Renal cortical epithelial cell (primary cell): ENCODE measurements around the gene HERPUD2. TPM values are rescaled to one million over a fixed set of nuclear protein-coding genes. Genes with fewer than 3 reads are reported as not detected.
"Not testable (repeated sequence)": the region's sequence is repeated elsewhere in the genome, so short reads cannot be mapped to it uniquely, and the experiment has no call there.

Source experiments
- DNase-seq: peaks from one replicate; pipeline ENCODE4 v3.0.0-alpha.2; 2011; ENCODE audit warnings: low read depth
- total RNA-seq: library from RNA; depleted of rRNA; stranded (reverse); fragments of >200 nt; gene quantifications from 2 replicates; pipeline ENCODE4 v1.2.3, GENCODE V29; 2014

HERPUD2 gene
- total RNA-seq, 1 donor from 2014 or later, result 40.0 TPM

DNA sequence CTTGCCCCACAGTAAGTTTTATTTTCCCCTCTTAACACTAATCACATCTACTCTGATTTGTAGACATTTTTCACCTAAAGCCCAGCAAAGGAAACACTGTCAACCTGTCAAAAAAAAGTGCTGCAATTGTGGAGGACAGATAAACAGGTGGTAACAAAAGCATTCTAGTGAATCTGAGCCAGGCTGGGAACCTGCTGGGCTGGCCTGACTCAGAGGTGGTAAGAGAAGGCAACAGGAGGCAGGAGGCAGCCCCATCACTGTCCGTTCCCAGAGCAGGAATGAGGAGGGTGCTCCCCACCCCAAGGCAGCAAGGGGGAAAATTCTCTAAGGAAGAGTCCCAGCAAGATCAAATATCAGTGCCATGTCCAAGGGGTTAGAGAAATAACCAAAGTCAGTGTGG lies 19.5 kb upstream of the HERPUD2 start:
- DNase-seq, result no peak

DNA sequence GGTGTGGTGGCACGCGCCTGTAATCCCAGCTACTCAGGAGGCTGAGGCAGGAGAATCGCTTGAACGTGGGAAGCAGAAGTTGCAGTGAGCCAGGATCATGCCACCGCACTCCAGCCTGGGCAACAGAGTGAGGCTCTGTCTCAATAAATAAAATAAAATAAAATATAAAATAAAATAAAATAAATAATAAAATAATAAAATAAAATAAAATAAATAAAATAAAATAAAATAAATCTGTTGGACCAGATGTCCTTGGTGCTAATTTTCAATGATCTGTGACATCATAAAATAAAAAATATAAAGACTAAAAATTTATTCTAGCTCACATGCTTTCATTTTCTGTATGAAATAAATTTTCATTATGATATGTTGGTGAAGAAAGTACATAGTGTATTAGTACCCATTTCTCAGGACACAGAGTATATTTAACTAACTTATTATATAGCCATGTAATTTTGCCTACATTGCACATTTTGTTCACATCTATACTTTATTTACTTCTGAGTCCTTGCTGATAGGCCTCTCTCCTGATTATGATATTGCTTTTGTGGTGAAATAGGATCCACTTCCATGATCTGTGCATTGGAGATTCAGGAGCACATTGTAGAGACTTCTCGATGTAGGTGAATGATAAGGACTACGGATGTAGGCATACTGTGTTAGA lies 17.8 kb upstream of the HERPUD2 start:
- DNase-seq, result no peak

- no peak for DNase-seq
These were observed 12.5 kb upstream of the HERPUD2 start for GRCh38 chr7:35707422-35707821.

DNA sequence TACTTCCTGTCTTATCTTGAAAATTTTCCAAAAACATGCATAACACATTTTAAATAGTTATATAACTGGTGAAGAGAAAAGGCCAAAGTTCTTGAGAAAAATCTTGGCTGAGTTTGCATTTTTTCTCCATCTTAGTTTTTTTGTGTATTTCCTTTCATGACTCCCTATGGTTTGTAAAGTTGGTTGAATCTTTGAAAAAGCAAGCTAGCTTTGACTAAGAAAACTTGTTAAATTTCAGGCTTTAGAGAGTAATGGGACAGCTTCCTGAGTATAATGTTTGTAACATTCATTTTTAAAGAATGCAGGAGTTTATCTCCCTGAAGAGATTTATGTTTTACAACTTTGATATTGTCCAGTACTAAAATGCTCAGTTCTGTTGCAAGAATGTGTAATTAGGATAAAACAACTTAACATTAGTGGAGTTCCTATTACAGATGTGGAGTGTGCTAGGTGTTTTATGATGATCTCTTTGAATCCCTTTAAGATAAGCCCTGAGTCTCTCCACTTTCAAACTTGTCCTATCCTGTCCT lies 11.1 kb upstream of the HERPUD2 start:
- no peak for DNase-seq

- DNase-seq, result no peak
These were observed 9.3 kb upstream of the HERPUD2 start for GRCh38 chr7:35704261-35704660.

DNA sequence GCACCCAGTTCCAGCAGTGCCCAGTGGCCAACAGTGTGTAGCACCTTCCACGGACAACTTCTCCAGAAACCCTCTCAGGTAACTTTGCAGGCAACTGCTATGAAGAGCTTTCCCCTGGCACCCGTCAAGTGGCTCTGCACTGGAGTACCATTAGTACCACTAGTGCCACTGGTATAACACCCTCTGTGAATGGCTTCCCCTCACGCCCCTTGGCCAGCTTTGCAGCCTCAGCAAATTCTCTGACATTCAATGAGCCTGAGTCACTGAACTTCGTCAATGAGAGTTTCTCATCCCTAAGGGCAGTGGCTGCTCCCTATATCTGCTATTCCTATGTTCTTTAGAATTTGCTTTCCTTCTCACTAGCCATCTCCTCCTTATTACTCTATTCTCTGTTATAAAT lies 7.6 kb upstream of the HERPUD2 start:
- no peak for DNase-seq

- no peak for DNase-seq
These were observed 6.5 kb upstream of the HERPUD2 start for GRCh38 chr7:35701287-35701900.

GRCh38 chr7:35700865-35701264 lies 5.9 kb upstream of the HERPUD2 start:
- DNase-seq, result no peak

GRCh38 chr7:35700333-35700732 lies 5.4 kb upstream of the HERPUD2 start:
- no peak for DNase-seq

- DNase-seq, result no peak
These were observed 4.9 kb upstream of the HERPUD2 start for GRCh38 chr7:35699796-35700305.

GRCh38 chr7:35698382-35698781 lies 3.4 kb upstream of the HERPUD2 start:
- not testable (repeated sequence) for DNase-seq

DNA sequence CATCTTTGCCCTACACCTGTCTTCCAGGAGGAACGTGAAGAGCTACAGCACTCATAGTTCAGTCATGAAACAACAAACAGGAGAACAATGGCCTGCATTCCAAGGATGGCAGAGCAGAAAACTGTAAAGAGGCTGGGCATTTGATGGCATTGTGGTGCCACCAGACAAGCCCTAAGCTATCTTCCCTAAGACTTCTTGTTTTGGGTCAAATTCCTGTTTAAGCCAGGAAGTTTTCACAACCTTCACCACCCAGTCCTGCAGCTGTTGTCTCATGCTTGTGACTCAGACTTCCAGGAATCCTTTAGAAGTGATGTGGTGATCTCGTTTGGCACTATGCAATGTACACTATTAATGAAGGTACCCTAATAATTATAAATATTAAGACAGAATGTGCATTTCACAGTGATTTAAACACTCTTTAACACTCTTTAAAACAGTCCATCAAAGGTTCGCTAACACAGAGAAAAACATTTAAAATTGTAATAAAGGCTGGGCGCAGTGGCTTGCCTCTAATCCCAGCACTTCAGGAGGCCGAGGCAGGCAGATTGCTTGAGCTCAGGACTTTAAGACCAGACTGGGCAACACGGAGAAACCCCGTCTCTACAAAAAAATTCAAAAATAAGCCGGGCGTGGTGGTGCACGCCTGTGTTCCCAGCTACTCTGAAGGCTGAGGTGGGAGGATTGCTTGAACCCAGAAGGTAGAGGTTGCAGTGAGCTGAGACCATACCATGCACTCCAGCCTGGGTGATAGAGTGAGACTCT lies 2.7 kb upstream of the HERPUD2 start:
- peak; percentile 86 for DNase-seq

GRCh38 chr7:35695987-35696386 lies 1.1 kb upstream of the HERPUD2 start:
- no peak for DNase-seq

DNA sequence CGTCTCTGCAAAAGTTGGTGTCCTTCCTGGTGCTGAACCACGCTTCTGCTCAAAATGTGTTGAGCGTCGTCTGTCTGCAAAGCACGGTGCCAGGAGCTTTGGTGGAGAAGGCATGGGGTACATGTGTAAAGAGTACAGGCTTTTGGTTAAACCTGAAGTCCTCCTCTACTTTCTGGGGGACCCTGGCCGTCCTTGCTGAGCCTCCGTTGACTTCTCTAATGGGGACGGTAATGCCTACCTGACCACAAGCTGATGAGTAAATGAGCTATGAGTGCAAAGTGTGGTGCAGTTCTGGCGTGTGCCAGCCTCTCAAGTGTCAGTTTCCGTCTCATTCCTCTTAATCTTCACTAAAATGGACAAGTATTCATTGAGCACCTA lies 527 bp upstream of the HERPUD2 start:
- DNase-seq, result peak; percentile 11

DNA sequence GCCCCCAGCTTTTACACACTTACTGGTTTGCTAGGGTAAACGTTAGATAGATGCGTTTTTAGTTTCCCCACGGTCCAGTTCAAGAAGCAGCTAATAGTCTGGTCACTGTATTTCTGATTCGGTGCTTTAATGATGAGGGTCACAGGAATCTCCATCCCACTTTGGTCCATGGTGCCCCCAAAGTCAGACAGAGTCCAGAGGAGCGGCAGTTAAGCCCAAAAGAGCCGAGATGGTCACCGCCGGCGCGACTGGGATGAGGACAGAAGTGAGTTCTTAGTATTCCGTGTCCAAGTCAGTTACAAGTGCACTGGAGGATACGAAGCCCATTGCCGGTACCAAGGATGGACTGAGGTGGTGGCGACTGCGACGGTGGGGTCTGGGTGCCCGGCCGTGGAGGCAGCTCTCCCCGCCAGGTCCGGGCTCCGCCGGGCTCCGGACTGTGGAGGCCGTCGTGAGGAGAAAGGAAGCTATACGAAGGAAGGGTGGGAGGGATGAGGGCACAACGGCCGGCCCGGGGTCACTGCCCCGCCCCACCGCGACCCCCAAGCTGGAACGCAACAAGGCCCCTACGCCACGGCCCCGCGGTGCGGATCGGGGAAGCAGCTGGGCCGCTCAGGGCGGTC lies 663 bp downstream of the HERPUD2 start:
- DNase-seq, result no peak

DNA sequence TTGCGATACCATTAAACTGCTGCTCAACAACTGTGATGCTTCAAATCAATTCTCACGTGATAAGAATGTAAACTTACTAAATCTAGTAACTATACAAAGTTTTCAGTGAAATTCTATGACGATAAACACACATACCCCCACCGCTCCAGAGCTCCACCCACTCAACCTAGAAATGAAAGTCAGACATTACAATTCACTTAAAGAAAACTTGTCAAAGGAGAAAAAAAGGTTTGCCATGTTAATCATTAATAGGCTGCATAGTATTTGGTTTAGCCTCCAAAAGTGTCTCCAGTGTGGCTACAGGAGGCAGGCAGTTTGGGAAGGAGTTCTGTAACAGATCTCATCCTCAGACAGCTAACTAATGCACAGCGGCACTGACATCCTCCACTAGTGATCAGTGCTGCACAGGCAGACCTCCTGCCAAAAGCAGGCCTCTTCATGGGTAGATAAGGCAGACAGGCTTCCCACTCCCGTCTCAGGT lies 3.1 kb downstream of the HERPUD2 start:
- peak; percentile 23 for DNase-seq

- DNase-seq, result no peak
These were observed 3.6 kb downstream of the HERPUD2 start for GRCh38 chr7:35691366-35691765.

GRCh38 chr7:35690614-35691013 lies 4.3 kb downstream of the HERPUD2 start:
- DNase-seq, result not testable (repeated sequence)

DNA sequence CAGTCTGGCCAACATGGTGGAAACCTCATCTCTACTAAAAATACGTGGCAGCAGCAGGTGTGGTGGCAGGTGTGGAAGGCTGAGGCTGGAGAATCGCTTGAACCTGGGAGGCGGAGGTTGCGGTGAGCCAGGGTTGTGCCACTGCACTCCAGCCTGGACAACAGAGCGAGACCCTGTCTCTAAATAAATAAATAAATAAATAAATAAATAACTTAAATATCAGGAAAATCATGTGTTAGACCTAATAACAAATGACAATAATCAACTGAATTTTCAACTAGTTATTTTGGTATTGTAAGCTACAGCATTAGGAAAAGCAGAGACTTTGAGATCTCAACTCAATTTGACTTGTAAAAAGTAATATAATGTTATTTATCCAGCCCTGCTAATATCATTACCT lies 9.2 kb downstream of the HERPUD2 start:
- no peak for DNase-seq

DNA sequence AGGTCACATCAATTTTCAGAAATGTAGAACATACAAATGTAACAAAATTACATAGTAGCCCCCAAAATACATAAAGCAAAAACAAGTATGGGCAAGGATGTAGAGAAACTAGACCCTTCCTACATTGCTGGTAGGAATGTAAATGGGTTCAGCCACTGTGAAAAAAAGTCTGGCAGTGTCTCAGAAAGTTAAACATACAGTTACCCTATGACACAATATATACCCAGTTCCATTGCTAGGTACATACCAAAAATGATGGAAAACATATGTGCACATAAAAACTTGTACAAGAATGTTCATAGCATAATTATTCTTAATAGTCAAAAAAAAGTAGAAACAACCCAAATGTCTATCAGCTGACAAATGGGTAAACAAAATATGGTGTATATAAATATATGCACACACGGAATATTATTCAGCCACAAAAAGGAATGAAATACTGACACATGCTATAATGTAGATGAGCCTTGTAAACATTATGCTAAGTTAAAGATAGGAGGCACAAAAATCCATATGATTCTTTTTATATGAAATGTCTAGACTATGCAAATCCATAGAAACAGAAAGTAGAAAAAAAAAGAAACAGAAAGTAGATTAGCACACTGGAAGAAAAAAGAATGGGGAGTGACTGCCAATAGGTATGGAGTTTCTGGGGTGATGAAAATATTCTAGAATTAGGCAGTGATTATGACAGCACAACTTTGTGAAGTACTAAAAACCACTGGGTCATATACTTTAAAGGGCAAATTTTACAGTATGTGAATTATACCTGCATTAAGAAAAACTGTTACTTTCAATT lies 13.5 kb downstream of the HERPUD2 start:
- no peak for DNase-seq

GRCh38 chr7:35680403-35681013 lies 14.4 kb downstream of the HERPUD2 start:
- no peak for DNase-seq
